GM06990 (cell line): ENCODE data around the gene SUGCT.
"Not testable (repeated sequence)": the region's sequence is repeated elsewhere in the genome, so short reads cannot be mapped to it uniquely, and the experiment has no call there.

Experiments
- DNase-seq: peaks from one replicate; pipeline ENCODE4 v3.0.0-alpha.2; 2011; ENCODE audit not compliant: insufficient read length; ENCODE audit errors: extremely low read depth
- H3K27me3 ChIP-seq: replicated peaks from 2 replicates; pipeline ENCODE4 v1.6.0; 2011; ENCODE audit warnings: low read length; ENCODE audit not compliant: control insufficient read depth, insufficient read depth
- H3K36me3 ChIP-seq: 2 replicates; pipeline ENCODE4 v1.5.1; 2011; ENCODE audit warnings: low read length; ENCODE audit not compliant: control insufficient read depth, insufficient read depth
- H3K4me3 ChIP-seq: replicated peaks from 2 replicates; pipeline ENCODE4 v1.5.1; 2011; ENCODE audit warnings: low read depth, mild to moderate bottlenecking, control low read depth, low read length
- TF ChIP-seq, protein P1 (sequence below): IDR thresholded peaks from 2 replicates; pipeline ENCODE4 v1.5.1; 2011; ENCODE audit warnings: low read length, control low read depth, mild to moderate bottlenecking, inconsistent platforms; ENCODE audit not compliant: insufficient read depth, poor library complexity, severe bottlenecking

SUGCT gene

GRCh38 chr7:40211276-40212003 lies 76.6 kb downstream of the SUGCT start:
- Histone ChIP-seq H3K27me3 (no peaks in the 10 kb centered on the region), H3K36me3 (no peaks in the 10 kb centered on the region), H3K4me3 (no peak overlapping the region)
- TF ChIP-seq, protein P1, sequence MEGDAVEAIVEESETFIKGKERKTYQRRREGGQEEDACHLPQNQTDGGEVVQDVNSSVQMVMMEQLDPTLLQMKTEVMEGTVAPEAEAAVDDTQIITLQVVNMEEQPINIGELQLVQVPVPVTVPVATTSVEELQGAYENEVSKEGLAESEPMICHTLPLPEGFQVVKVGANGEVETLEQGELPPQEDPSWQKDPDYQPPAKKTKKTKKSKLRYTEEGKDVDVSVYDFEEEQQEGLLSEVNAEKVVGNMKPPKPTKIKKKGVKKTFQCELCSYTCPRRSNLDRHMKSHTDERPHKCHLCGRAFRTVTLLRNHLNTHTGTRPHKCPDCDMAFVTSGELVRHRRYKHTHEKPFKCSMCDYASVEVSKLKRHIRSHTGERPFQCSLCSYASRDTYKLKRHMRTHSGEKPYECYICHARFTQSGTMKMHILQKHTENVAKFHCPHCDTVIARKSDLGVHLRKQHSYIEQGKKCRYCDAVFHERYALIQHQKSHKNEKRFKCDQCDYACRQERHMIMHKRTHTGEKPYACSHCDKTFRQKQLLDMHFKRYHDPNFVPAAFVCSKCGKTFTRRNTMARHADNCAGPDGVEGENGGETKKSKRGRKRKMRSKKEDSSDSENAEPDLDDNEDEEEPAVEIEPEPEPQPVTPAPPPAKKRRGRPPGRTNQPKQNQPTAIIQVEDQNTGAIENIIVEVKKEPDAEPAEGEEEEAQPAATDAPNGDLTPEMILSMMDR: no peak
- no peak for DNase-seq

- DNase-seq: no peak
Observed at GRCh38 chr7:40213291-40213690, 78.5 kb downstream of the SUGCT start.

DNA sequence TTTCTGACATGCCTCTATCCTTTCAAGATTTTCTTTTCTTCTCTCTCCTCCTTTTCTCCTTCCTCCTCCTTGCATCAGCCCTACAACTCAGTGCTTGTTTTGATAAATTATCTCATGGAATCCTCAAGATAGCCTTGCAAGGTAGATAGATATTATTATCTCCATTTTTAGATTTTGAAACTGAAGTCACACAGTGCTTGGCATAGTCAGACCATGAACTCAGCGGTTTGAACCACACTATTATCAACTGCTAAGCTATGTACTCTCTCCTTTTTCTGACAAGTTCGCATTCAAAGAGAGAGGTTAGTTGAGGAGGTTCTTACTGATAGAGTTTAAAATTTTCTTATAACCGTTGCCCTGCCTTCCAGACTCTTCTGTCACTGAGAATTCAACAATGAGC lies 79.1 kb downstream of the SUGCT start:
- Histone ChIP-seq H3K36me3 (no peaks in the 10 kb centered on the region), H3K4me3 (no peak overlapping the region), H3K27me3 (no peaks in the 10 kb centered on the region)
- TF ChIP-seq, protein P1: no peak
- no peak for DNase-seq

More at GRCh38 chr7:40213291-40213690, 78.5 kb downstream of the SUGCT start:
- TF ChIP-seq, protein P1: no peak
- H3K27me3 ChIP-seq: no peaks in the 10 kb centered on the region
- no peak overlapping the region for H3K4me3 ChIP-seq
- H3K36me3 ChIP-seq: no peaks in the 10 kb centered on the region

- H3K36me3 ChIP-seq, H3K4me3 ChIP-seq, H3K27me3 ChIP-seq, DNase-seq: not testable (repeated sequence)
Observed at GRCh38 chr7:40218612-40219011, 83.8 kb downstream of the SUGCT start.

- Histone ChIP-seq H3K36me3 (no peaks in the 10 kb centered on the region), H3K27me3 (peaks cover 2% of the 10 kb centered on the region; the same call in 1 of the 2 replicates), H3K4me3 (no peak overlapping the region)
- no peak for DNase-seq
- TF ChIP-seq, protein P1: no peak
Observed at GRCh38 chr7:40219917-40220316, 85.1 kb downstream of the SUGCT start.

DNA sequence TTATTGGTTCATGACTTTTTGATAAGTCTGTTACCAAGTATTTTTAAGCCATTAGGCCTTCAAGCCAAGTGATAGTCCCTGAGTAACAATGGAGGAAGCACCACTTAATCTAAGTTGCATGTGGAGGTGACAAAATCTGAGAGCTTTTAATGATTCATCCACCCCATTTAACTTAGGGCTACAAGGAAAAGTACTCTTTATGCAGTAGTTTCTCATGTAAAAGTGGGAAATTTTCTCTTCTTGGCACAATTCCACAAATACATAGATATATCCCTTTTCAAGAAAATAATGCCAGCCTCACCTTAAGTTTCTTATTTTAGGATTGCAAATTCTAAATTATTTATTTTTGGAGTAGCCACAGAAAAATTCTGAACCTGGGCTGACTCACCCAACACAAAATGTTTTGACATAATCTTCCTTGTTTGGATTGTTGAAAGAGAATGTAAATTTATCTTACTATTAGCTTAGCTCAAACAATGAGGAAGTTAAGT lies 85.7 kb downstream of the SUGCT start:
- Histone ChIP-seq H3K36me3 (no peaks in the 10 kb centered on the region), H3K4me3 (no peak overlapping the region), H3K27me3 (peaks cover 2% of the 10 kb centered on the region; the same call in 1 of the 2 replicates)
- no peak for DNase-seq
- TF ChIP-seq, protein P1: no peak
